CD4-positive, alpha-beta T cell treated with Interleukin-2 at 100 ng/mL for 4 hours (primary cell): ENCODE data around the gene COA8.

Source experiments
- DNase-seq: peaks from one replicate; pipeline ENCODE4 v3.0.0-alpha.2; 2020; ENCODE audit warnings: low spot score

Gene COA8

DNA sequence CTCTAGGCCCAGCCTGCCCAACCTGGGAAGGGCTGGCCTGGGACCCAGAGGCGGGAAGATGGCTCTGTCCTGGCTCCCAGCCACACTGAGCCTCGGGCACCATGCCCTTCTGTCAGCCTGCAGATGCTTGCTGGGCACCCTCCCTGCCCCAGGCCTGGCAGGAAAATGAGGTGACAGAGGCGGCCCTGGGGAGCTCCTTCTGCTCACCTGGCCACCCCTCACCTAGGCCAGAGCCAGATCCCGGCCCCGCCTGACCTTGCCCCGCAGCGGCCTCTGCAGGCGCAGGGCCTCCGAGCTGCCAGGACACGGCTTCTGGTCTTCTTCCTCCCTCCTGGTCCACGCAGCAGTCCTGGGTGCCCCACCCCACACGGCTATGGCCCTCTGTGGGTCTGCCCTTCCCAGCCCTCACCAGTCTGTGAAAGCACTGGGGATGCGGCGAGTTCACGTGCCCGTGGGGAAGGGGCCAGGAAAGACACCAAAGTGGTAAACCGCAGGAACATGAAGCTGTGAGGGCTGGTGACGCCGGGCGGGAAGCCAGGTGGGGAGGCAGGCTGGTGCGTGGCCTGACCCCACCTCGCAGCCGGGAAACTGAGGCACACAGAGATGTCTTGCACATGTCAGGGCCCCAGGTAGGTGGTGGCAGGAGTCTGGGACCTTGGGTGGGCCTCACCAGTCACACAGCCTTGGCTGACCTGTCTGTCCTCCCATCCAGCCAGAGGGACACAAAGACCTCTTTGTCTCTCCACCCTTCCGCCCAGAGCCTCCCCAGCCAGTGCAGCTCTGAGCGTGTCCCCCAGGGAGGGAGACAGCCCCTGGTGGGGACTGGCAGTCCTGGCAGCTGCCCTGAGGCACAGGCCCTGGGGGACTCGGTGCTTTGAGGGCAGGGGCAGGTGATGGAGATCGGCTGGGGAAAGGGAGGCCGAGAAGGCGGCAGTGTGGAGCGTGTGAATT, 13.1 kb upstream of the COA8 start:
- no peak for DNase-seq

DNA sequence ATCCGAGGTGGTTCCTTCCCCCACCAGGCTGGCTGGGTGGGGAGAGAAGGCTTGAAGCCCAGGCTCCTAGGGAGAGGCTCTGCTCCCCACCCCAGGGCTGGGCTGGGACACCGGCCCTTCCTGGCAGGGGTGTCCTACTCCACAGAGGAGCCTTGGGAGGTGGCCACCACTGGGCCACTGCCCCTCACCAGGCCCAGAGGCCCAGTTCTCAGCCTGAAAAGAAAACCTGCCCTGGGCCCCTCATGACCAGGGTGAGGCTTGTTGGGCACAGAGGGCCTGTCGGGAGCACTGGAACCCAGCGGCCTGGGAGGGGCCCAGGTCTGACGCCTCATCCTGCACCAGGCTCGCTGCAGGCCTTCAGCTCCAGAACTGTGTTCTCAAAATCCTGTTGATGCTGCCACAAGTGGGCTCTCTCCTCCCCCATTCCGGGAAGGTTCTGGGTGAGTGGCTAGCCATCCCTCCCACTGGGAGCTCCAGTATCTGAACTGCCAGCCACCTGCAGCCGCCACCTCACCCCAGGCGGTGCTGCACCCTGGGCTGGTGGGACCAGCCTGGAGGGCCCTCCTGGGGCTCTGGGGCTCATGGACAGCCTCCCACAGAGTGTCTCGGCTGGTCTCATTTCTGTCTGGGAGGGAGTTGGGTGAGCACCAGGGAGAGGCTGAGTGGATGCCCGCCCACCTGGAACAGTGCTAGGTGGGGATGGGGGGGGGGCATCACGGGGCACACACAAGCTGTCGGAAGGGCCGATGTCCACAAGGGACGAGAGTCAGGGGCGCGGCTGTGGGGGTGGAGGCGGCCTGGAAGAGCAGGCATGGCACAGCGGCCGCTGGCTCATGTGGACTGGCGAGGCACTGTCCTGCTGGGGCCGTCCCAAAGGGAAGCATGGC, 12.1 kb upstream of the COA8 start:
- DNase-seq, result no peak

GRCh38 chr14:103551338-103551762, 11.4 kb upstream of the COA8 start:
- no peak for DNase-seq

DNA sequence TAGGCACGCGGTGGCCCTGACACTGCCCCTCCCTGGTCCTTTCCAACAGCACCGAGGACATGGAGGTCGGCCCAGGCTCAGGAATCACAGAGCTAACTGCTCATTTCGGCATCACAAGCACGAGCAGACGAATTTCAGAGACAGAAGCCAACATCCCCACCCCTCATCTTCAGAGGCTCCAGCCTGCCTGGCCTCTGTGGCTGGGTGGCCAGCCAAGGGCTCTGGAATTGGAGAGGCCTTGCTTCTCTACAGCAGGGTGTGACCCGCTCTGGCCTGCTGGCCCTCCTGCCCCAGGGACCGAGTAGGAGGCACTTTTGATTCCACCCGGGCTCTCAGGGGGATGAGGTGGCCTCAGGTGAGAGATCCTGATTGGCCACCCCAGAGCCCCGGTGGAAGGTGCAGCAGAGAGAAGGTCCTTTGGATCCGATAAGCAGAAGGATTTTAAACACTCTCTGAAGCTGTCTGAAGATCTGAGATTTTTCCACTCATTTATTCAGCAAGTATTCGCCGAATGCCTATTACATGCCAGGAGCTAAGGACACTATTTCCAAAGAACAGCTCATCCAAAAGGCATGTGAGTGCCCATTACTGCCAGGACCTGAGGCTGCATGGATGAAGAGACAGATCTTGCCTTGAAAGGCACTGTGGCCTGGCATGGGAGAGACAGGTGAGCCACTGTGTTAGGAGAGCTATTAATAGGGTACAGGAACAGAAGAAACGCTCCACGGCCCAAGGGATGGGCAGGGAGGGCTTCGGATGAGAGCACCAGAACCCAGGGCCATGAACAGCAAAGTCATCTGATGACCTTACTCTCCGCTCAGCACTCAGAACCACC, 10.5 kb upstream of the COA8 start:
- DNase-seq, result no peak

DNA sequence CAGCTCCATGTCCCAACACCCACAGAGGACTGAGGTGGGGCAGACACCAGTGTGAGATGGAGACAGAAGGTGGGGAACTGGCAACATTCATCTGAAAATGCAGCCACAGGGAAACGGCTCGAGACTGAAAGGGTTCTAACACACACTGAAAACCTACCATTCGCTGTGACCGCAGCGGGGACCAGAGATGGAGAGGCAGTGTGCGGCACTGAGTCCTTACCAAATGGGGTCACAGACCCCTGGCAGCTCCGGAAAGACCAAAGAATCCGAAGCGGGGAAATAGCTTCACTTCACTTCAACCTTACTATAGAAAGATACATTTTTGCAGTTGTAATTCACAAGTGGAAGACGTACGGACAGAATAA, 9.9 kb upstream of the COA8 start:
- DNase-seq, result no peak

GRCh38 chr14:103555559-103556337, 7.0 kb upstream of the COA8 start:
- DNase-seq, result no peak

DNA sequence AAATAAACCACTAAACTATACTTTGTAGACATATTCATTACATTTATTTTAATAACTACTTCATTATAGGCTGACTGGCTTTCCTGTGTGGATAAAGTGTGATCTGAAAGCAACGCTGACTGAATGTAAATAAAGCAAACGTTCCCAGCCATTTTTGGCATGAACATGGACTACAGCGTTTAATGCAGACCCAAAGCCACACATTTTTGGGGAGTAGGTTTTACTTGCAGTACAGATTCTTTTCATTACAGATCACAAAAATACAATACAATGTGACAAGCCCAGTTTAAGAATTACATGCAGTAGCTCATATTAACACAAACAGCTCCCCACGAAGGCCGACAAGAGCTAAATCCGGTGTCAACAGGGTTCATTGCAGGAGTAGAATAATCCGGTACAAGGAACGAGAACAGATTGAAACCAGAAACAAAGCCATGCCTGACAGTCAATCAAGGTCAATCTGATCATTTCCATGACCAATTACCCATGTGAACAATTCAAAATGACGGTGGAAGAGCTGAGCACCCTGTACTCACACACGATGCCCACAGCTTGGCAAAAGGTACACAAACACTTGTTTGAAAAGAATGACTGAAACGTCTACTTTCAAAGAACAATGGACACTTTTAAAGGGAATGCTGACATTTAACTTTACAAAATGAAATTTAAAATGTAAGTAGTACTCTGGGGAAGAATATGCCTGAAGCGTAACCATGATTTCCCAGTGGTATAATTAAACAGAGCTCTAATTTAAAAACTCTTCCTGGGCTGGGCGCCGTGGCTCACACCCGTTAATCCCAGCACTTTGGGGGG, 5.6 kb upstream of the COA8 start:
- no peak for DNase-seq

GRCh38 chr14:103558071-103558882, 4.5 kb upstream of the COA8 start:
- no peak for DNase-seq

GRCh38 chr14:103559766-103560165, 3.0 kb upstream of the COA8 start:
- DNase-seq, result no peak

GRCh38 chr14:103560691-103561090, 2.1 kb upstream of the COA8 start:
- DNase-seq, result no peak

GRCh38 chr14:103561381-103562178, 1.2 kb upstream of the COA8 start:
- DNase-seq, result peak; percentile 24

- no peak for DNase-seq
These were observed 656 bp upstream of the COA8 start for GRCh38 chr14:103562179-103562428.

DNA sequence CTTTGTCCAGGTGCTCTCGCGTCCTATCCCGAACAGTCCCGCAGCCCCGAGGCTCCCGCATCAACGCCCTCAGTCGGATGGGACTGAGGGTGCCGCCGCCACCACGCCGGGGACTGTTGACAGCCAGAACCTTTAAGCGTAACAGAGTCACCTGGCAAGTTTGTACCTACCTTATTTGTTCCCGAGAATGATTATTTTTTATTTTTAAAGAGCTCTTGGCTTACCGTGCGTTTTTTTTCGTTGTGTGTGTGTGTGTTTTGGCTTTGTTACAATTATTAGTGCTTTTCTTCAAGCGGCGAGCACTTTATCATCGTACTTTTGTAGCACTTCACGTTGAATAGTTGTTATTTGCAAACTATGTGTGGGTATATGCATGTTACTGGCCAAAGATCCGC, 463 bp downstream of the COA8 start:
- DNase-seq, result no peak

GRCh38 chr14:103563844-103564505, 1.2 kb downstream of the COA8 start:
- no peak for DNase-seq

DNA sequence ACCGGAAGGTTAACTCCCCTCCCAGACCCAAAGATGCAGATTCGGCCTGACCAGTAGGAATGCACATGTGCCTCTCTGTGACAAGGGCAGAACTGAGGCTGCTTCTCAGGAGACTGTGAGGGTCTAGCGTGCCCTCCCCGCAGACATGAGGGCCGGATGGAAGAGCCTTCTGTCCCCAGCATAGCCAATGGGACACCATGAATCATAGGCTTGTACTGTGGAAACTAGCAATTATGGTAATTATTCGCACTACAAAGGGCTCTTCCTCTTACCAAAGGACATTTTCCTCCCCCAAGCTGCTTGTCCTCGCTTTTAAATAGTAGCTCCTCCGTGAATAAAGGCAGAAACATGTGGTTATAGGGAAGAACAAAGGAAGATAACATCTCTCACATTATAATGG, 6.2 kb downstream of the COA8 start:
- DNase-seq, result no peak

- no peak for DNase-seq
These were observed 6.6 kb downstream of the COA8 start for GRCh38 chr14:103569408-103569807.

DNA sequence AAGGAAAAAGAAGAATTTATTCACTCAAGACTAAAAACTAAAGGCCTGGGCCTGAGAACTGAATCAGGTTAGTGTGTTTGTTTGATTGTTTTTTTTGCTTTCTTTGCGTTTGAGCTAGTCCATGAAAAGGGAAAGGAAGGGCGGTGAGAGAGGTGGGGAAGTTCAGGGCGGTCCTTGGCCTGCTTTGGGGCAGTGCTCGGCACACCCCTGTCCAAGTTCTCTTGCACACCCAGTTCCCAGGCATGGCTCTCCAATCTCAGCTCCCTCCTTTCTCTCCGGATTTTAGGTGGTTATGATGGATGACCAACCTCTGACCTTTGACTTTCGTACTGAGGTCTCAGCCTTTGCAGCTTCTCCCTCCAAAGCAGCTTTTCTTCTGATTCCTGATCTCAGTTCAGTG, 11.3 kb downstream of the COA8 start:
- DNase-seq, result no peak

GRCh38 chr14:103574707-103575285, 12.0 kb downstream of the COA8 start:
- no peak for DNase-seq
